HFF-Myc (cell line): ENCODE results near the gene LRP2.

ENCODE experiments used
- DNase-seq: peaks from one replicate; pipeline ENCODE4 v3.0.0-alpha.2; 2011; ENCODE audit warnings: low read depth; ENCODE audit errors: extremely low read depth
- H3K4me3 ChIP-seq: replicated peaks from 2 replicates; pipeline ENCODE4 v1.5.1; 2011; ENCODE audit warnings: low read depth, mild to moderate bottlenecking, control low read depth, low read length
- TF ChIP-seq, protein P1 (sequence below): IDR thresholded peaks from 2 replicates; pipeline ENCODE4 v1.5.1; 2012; ENCODE audit warnings: mild to moderate bottlenecking, low read depth, low read length, control low read depth; ENCODE audit errors: missing control alignments

The LRP2 gene

DNA sequence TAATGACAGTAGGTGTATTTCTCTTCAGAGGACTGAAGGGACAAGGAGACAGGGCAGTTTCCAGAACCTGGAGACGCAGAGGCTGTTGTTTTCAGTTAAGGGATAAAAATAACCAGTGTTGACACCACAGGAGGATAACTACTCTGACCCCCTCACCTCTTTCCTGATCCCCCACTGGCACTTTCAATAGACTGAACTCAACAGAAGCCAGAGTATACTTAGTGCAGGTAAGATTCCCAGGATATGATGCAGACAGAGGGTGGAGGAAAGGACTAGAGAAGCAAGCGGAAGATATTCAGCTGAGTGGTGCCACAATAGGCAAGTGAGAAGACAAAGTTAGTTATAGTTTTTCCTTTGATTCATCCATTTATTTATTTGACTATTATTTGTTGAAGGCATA is 273.2 kb downstream of the LRP2 start:
- TF ChIP-seq, protein P1, sequence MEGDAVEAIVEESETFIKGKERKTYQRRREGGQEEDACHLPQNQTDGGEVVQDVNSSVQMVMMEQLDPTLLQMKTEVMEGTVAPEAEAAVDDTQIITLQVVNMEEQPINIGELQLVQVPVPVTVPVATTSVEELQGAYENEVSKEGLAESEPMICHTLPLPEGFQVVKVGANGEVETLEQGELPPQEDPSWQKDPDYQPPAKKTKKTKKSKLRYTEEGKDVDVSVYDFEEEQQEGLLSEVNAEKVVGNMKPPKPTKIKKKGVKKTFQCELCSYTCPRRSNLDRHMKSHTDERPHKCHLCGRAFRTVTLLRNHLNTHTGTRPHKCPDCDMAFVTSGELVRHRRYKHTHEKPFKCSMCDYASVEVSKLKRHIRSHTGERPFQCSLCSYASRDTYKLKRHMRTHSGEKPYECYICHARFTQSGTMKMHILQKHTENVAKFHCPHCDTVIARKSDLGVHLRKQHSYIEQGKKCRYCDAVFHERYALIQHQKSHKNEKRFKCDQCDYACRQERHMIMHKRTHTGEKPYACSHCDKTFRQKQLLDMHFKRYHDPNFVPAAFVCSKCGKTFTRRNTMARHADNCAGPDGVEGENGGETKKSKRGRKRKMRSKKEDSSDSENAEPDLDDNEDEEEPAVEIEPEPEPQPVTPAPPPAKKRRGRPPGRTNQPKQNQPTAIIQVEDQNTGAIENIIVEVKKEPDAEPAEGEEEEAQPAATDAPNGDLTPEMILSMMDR: no peak
- H3K4me3 ChIP-seq: no peak overlapping the region
- no peak for DNase-seq

DNA sequence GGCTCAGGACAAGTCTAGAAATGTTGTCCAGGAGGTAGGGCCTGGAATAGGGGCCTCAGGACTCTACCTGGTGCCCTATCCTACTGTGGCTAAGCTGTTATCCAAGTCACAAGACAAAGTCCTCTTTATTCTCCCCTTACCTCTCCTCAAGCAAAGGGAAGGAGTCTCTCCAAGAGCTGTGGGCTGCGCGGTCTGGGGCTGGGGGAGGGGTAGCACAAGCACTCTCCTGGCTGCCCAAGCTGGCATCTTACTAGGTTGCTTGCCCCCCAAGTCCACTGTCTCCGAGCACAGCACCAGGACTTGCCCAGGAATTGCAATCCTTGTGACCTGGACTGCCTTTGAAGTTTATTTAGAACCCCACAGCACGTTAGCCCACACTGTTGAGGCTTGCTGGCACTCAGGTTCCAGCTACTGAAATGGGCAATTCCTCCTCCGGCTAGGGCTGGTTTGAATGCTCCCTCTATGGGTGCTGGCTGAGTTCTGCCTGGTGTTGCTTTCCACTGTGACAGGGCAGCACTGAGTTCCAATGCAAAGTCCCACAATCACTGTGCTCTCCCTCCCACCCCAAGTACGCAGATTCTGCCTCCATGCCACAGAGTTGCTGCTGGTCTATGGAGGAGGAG is 274.5 kb downstream of the LRP2 start:
- no peak overlapping the region for H3K4me3 ChIP-seq
- TF ChIP-seq, protein P1: no peak
- DNase-seq: no peak

DNA sequence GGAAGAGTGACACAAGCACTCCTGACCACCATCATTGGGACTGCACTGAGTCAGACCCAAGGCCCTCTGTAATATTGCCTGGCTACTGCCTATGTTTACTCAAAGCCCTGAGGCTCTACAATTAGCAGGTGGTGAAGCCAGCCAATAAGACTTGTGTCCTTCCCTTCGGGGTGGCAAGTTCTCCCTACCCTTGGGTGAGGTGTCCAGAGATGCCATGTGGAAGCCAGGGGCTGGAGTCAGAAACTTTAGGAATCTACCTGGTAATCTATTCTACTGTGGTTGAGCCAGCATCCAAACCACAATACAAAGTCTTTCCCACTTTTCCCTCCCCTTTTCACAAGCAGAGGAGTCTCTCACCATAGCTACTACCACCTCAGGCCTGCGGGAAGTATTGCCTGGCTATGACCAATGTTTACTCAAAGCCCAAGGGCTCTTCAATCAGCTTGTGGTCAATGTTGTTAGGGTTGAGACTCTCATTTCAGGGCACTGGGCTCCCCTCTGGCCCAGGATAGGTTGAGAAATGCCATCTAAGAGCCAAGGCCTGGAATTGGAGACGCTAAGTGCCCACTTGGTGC is 275.4 kb downstream of the LRP2 start:
- TF ChIP-seq, protein P1: no peak
- no peak overlapping the region for H3K4me3 ChIP-seq
- DNase-seq: no peak

DNA sequence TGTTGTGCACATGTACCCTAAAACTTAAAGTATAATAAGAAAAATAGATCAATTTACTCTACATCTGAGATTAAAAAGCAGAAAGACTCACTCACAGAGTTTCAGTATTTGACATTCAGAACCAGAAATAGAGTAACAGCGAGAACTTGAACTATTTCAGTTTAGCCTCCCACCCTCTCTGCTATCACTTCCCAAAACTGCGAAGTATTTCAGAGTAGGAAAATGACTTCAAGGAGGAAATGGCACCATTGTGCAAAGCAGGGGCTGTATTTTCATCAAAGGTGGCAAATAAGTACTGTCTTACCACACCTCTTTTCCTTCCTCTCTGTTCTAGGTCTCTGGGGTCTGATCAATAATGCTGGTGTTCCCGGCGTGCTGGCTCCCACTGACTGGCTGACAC is 279.3 kb downstream of the LRP2 start:
- H3K4me3 ChIP-seq: no peak overlapping the region
- no peak for DNase-seq
- TF ChIP-seq, protein P1: no peak

DNA sequence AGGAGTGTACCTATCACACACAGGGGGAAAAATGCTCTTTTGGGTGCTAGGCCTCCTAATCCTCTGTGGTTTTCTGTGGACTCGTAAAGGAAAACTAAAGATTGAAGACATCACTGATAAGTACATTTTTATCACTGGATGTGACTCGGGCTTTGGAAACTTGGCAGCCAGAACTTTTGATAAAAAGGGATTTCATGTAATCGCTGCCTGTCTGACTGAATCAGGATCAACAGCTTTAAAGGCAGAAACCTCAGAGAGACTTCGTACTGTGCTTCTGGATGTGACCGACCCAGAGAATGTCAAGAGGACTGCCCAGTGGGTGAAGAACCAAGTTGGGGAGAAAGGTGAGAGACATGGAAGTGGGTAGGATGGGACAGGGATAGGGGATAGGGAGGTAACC is 280.8 kb downstream of the LRP2 start:
- DNase-seq: no peak
- no peak overlapping the region for H3K4me3 ChIP-seq
- TF ChIP-seq, protein P1: no peak

DNA sequence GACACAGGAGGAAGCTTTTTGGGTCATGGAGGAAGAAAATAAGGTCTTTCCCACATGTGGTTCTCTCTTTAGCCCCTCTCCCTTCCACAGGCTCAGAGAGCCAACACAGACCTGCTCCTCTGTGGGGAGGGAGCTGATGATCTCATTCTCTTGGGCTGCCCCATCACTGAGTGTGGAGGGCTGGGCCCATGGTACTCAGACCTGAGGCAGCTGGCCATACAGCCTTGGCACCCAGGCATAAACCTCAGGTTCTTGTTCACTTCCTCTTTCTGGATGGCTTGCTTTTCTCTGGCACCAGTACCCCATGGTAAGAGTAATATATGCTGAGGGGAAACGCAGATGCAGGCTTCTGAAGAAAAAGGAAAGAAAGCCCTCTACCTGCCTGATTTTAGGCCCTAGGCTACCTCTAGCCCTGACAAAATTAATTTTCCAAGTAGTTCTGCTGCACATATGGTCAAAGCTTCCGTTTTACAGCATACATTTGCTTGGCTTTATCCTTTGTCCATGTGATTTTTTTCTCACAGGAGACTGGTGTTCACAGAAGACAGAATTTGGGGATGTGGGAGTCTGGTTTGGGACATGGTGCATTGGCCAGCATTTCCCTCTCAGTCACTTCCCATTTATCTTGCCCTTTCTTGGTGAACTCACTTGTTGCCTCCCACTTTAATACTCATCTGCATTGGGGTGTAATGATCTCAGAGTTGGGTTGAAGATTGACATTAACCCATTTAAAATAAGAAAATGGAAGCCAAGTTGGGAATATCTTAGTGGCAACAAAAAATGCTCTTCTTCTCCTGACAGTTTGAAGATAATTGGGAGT is 281.9 kb downstream of the LRP2 start:
- TF ChIP-seq, protein P1: no peak
- no peak overlapping the region for H3K4me3 ChIP-seq
- DNase-seq: no peak
